Thoracic aorta (tissue), 2 donors: ENCODE measurements around the gene MCM5. TPM values are rescaled to one million over a fixed set of nuclear protein-coding genes. Genes with fewer than 3 reads are reported as not detected.

Source experiments
- ATAC-seq: fragments of 150-250 bp; one replicate; pipeline ENCODE4 v1.8.0; 2017; ENCODE audit warnings: low read depth; ENCODE audit not compliant: insufficient number of reproducible peaks, low FRiP score
- DNase-seq: peaks from one replicate; pipeline ENCODE4 v3.0.0-alpha.2; 2020; ENCODE audit warnings: low spot score
- H3K27ac ChIP-seq, 2 donors: fragments of 200-600 bp; sonication (generic); 1 replicate in 1 of 2; 2 replicates in 1 of 2; pipeline ENCODE4 v1.5.1; 2016; ENCODE audit warnings: mild to moderate bottlenecking in 2 of 2, moderate library complexity in 2 of 2
- H3K27me3 ChIP-seq: fragments of 200-600 bp; sonication (generic); replicated peaks from 2 replicates; pipeline ENCODE4 v1.6.0; 2016; ENCODE audit warnings: mild to moderate bottlenecking; ENCODE audit not compliant: insufficient read depth
- H3K36me3 ChIP-seq: fragments of 200-600 bp; sonication (generic); one replicate; pipeline ENCODE4 v1.5.1; 2016
- H3K4me1 ChIP-seq, 2 donors: fragments of 200-600 bp; sonication (generic); 1 replicate in 1 of 2; 2 replicates in 1 of 2; pipeline versions ENCODE4 v1.5.1 to v1.6.0; 2016; ENCODE audit warnings: low read depth in 2 of 2, mild to moderate bottlenecking in 1 of 2; ENCODE audit not compliant: control insufficient read depth in 1 of 2
- H3K4me3 ChIP-seq: fragments of 200-600 bp; sonication (generic); 2 replicates; pipeline ENCODE4 v1.5.1; 2016; ENCODE audit warnings: mild to moderate bottlenecking
- H3K9me3 ChIP-seq: fragments of 200-600 bp; sonication (generic); 2 replicates; pipeline ENCODE4 v1.5.1; 2016
- total RNA-seq, 2 donors: library from RNA; depleted of rRNA; stranded (reverse); fragments of >200 nt; gene quantifications; one replicate each; pipeline versions ENCODE4 v1.1.0 to v1.2.3, GENCODE V29; 2016
- TF ChIP-seq, protein P1 (sequence below): fragments of 200-600 bp; sonication (generic); IDR thresholded peaks from one replicate; pipeline ENCODE4 v1.5.1; 2019; ENCODE audit warnings: antibody characterized with exemption

MCM5 gene
- total RNA-seq, 2 donors from 2014 or later, result 18.1 to 53.1 TPM

DNA sequence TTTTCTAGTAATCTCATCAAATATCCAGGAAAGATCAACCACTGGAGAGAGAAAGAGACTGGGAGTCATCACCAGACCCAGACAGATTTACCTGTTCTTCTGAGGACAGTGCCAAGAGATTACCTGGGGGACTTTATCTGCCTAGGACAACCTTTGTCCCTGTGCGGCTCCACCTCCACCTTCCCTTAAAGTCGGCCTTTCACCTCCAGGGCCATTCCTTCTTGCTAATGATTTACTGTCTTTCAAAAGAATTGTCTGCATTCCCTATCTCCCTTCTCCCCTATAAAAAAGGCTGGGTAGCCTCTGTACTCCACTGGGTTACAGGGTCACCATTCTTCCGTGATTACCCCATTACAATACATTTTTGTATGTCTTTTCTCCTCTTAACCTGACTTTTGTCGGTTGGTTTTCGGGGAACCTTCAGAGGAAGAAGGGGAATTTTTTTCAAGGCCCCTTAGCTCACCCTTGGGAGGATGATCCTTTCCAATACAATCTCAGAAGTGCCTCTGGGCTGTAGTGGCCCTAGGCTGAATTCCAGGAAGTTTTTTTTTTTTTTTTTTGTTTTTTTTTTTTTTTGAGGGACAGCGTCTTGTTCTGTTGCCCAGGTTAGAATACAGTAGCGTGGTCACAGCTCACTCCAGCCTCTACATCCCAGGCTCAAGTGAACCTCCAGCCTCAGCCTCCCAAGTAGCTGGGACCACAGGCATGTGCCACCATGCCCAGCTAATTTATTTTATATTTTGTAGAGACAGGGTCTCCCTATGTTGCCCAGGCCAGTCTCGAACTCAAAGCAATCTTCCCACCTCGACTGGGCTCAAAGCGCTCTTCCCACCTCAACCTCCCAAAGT, 20.6 kb upstream of the MCM5 start:
- ATAC-seq (no peak), DNase-seq (no peak)
- TF ChIP-seq, protein P1, sequence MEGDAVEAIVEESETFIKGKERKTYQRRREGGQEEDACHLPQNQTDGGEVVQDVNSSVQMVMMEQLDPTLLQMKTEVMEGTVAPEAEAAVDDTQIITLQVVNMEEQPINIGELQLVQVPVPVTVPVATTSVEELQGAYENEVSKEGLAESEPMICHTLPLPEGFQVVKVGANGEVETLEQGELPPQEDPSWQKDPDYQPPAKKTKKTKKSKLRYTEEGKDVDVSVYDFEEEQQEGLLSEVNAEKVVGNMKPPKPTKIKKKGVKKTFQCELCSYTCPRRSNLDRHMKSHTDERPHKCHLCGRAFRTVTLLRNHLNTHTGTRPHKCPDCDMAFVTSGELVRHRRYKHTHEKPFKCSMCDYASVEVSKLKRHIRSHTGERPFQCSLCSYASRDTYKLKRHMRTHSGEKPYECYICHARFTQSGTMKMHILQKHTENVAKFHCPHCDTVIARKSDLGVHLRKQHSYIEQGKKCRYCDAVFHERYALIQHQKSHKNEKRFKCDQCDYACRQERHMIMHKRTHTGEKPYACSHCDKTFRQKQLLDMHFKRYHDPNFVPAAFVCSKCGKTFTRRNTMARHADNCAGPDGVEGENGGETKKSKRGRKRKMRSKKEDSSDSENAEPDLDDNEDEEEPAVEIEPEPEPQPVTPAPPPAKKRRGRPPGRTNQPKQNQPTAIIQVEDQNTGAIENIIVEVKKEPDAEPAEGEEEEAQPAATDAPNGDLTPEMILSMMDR, result no peak
- H3K27me3 ChIP-seq, result no peaks in the 10 kb centered on the region
- peaks cover 3% of the 10 kb centered on the region for H3K36me3 ChIP-seq
- peak overlapping the region in 1 of 2 donors; percentile 86 for H3K27ac ChIP-seq
- H3K9me3 ChIP-seq, result no peaks in the 10 kb centered on the region
- H3K4me3 ChIP-seq, result no peak overlapping the region
- peaks cover 14 to 39% of the 10 kb centered on the region in 2 donors for H3K4me1 ChIP-seq

DNA sequence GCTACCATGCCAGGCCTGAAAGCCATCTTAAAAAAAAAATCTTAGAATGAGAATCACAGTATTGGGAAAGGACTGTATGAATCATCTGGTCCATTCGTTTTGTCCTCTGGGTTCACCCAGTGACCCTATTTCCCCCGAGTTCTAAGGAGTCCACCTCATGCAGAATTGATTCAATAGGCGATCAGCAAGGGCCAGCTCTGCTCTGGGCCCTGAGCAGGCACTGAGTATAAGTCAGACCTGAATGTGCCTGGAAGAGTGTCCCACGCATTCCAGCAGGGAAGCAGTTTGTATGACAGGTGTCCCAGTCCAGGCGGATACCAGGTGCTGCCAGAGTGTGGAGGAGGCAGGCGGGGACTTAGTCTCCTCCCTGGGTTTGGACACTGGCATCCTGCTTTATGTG, 19.9 kb upstream of the MCM5 start:
- H3K4me1 ChIP-seq, result peaks cover 14 to 39% of the 10 kb centered on the region in 2 donors
- no peaks in the 10 kb centered on the region for H3K27me3 ChIP-seq
- H3K4me3 ChIP-seq, result no peak overlapping the region
- TF ChIP-seq, protein P1, result no peak
- peaks cover 3% of the 10 kb centered on the region for H3K36me3 ChIP-seq
- ATAC-seq (no peak), DNase-seq (no peak)
- H3K9me3 ChIP-seq, result no peaks in the 10 kb centered on the region
- H3K27ac ChIP-seq, result peak overlapping the region; percentile 35 to 86

- Histone ChIP-seq H3K27me3 (no peaks in the 10 kb centered on the region), H3K4me1 (peaks cover 14 to 34% of the 10 kb centered on the region in 2 donors), H3K27ac (peak within 1 kb of the TSS; percentile 63 to 86), H3K4me3 (peak within 1 kb of the TSS; percentile 81), H3K9me3 (no peaks in the 10 kb centered on the region), H3K36me3 (peaks cover 3% of the 10 kb centered on the region)
- peak; percentile 43 for ATAC-seq
- TF ChIP-seq, protein P1, result no peak
- peak; percentile 86 for DNase-seq
Observed at GRCh38 chr22:35380537-35381423, 19.2 kb upstream of the MCM5 start, which contains the start of gene HMOX1. HMOX1 (plus strand) TSS chr22:35381096; CDS start chr22:35381174, 78 bp downstream.

- no peak for ATAC-seq
- Histone ChIP-seq H3K9me3 (no peaks in the 10 kb centered on the region), H3K27ac (peak overlapping the region; percentile 56 to 86), H3K27me3 (no peaks in the 10 kb centered on the region), H3K4me1 (peaks cover 9 to 30% of the 10 kb centered on the region in 2 donors), H3K4me3 (peak overlapping the region; percentile 81), H3K36me3 (peaks cover 3% of the 10 kb centered on the region)
- DNase-seq, result no peak
- TF ChIP-seq, protein P1, result no peak
Observed at GRCh38 chr22:35381424-35382009, 18.4 kb upstream of the MCM5 start.
